Immature natural killer cell (primary cell): ENCODE measurements around the gene HINT3. TPM values are rescaled to one million over a fixed set of nuclear protein-coding genes. Genes with fewer than 3 reads are reported as not detected.
"Not testable (repeated sequence)": the region's sequence is repeated elsewhere in the genome, so short reads cannot be mapped to it uniquely, and the experiment has no call there.

ENCODE experiments used
- DNase-seq, 3 donors: peaks; one replicate each; pipeline ENCODE4 v3.0.0; 2022; ENCODE audit warnings: mixed read lengths in 1 of 3
- H3K27ac Mint-ChIP-seq, 6 donors: one replicate each; pipeline ENCODE4 v1.8.0; 2020; ENCODE audit warnings: mixed read lengths in 6 of 6, mild to moderate bottlenecking in 5 of 6, inconsistent platforms in 4 of 6, moderate library complexity in 3 of 6
- H3K27me3 Mint-ChIP-seq, 3 donors: one replicate each; pipeline ENCODE4 v1.8.0; 2020 to 2021; ENCODE audit warnings: low read depth in 3 of 3, mild to moderate bottlenecking in 3 of 3, mixed read lengths in 3 of 3, moderate library complexity in 3 of 3, inconsistent platforms in 1 of 3
- H3K36me3 Mint-ChIP-seq, 3 donors: one replicate each; pipeline ENCODE4 v1.8.0; 2020; ENCODE audit warnings: mixed read lengths in 3 of 3, inconsistent platforms in 2 of 3, mild to moderate bottlenecking in 2 of 3
- H3K4me1 Mint-ChIP-seq, 2 donors: one replicate each; pipeline ENCODE4 v1.8.0; 2020; ENCODE audit warnings: inconsistent platforms in 2 of 2, mild to moderate bottlenecking in 2 of 2, mixed read lengths in 2 of 2, moderate library complexity in 1 of 2
- H3K4me3 Mint-ChIP-seq, 5 donors: one replicate each; pipeline ENCODE4 v1.8.0; 2020; ENCODE audit warnings: mild to moderate bottlenecking in 5 of 5, mixed read lengths in 5 of 5, inconsistent platforms in 3 of 5, moderate library complexity in 3 of 5
- H3K9me3 Mint-ChIP-seq, 6 donors: one replicate each; pipeline ENCODE4 v1.8.0; 2020; ENCODE audit warnings: mild to moderate bottlenecking in 6 of 6, mixed read lengths in 6 of 6, inconsistent platforms in 4 of 6, moderate library complexity in 3 of 6
- polyA plus RNA-seq, 3 donors: library from polyadenylated mRNA; unstranded; fragments of 300-500 nt; fragmentation: Illumina TruSeq; gene quantifications; one replicate each; pipeline ENCODE4 v1.2.3, GENCODE V29; 2021

Gene HINT3
- polyA plus RNA-seq, 3 donors from 2014 or later = 3.7 to 10.3 (median 6.6) TPM

GRCh38 chr6:126015863-126016262 is 59.3 kb downstream of the HINT3 start:
- Mint-ChIP-seq H3K27me3 (peaks cover 0 to 3% (median 0%) of the 10 kb centered on the region in 3 donors), H3K4me3 (no peak overlapping the region), H3K4me1 (no peaks in the 10 kb centered on the region), H3K36me3 (peaks cover 44 to 60% (median 49%) of the 10 kb centered on the region in 3 donors), H3K27ac (no peak overlapping the region), H3K9me3 (no peaks in the 10 kb centered on the region)
- DNase-seq = no peak

GRCh38 chr6:126016591-126016990 is 60.0 kb downstream of the HINT3 start:
- Mint-ChIP-seq H3K36me3 (peaks cover 50 to 63% (median 51%) of the 10 kb centered on the region in 3 donors), H3K4me3 (no peak overlapping the region), H3K4me1 (no peaks in the 10 kb centered on the region), H3K27ac (no peak overlapping the region), H3K9me3 (no peaks in the 10 kb centered on the region), H3K27me3 (peaks cover 0 to 3% (median 0%) of the 10 kb centered on the region in 3 donors)
- DNase-seq = no peak

- Mint-ChIP-seq H3K27me3 (peaks cover 0 to 3% (median 0%) of the 10 kb centered on the region in 3 donors), H3K36me3 (peaks cover 46 to 60% (median 49%) of the 10 kb centered on the region in 3 donors), H3K4me1 (no peaks in the 10 kb centered on the region), H3K27ac (peak overlapping the region in 1 of 6 donors; percentile 8), H3K4me3 (no peak overlapping the region), H3K9me3 (no peaks in the 10 kb centered on the region)
- no peak for DNase-seq
Measured at GRCh38 chr6:126017668-126018067, 61.1 kb downstream of the HINT3 start.

DNA sequence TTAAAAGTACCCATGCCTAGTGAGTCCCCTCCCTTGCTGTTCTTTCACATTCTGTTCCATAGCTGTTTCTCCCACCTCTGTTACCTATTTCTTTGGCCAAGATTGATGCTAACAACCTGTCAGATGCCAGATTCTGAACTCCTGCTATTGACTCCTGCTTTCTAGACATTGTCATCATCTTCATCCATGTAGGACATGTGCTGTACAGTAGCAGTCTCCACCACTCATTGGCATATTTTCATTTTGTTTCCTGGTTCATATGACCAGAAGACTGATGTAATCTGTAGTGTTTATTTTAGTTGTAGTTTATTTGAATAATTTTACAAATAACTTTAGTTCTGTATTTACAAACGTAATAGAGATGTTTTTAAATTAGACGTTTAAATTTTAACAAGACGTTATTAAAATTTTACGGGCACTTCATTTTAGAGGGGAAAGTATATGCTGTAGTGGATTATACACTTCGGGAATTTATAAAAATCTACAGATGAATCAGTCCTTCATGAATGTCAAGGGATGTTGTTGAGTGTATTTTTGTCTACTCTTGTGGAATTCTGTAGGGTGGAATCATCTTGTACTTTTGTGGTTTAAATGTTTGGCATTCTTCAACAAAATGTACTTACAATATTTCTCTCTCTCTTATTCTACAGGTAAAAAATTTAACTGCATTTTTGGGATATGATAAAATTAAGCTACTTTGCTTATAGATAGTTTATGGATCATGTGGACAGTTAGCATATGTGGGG is 63.9 kb downstream of the HINT3 start:
- no peaks in the 10 kb centered on the region for H3K9me3 Mint-ChIP-seq
- H3K36me3 Mint-ChIP-seq = peaks cover 35 to 59% (median 44%) of the 10 kb centered on the region in 3 donors
- H3K4me1 Mint-ChIP-seq = no peaks in the 10 kb centered on the region
- no peak for DNase-seq
- H3K27me3 Mint-ChIP-seq = peaks cover 0 to 3% (median 0%) of the 10 kb centered on the region in 3 donors
- H3K4me3 Mint-ChIP-seq = no peak overlapping the region
- no peak overlapping the region for H3K27ac Mint-ChIP-seq

DNA sequence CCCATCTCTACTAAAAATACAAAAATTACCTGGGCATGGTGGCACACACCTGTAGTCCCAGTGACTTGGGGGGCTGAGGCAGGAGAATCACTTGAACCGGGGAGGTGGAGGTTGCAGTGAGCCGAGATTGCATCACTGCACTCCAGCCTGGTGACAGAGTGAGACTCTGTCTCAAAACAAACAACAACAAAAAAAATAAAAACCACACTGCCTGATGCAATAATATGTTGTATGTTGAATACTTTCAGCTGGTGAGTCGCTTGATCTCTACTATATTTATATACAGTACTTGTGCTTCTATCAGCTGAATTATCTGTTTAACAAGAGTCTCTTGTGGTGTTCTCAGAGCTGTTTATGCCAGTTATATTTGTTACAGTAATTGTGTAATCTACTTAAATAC is 66.9 kb downstream of the HINT3 start:
- not testable (repeated sequence) for DNase-seq, H3K4me1 Mint-ChIP-seq, H3K27ac Mint-ChIP-seq, H3K9me3 Mint-ChIP-seq, H3K27me3 Mint-ChIP-seq, H3K4me3 Mint-ChIP-seq
- peaks cover 43 to 65% (median 47%) of the 10 kb centered on the region in 3 donors for H3K36me3 Mint-ChIP-seq

DNA sequence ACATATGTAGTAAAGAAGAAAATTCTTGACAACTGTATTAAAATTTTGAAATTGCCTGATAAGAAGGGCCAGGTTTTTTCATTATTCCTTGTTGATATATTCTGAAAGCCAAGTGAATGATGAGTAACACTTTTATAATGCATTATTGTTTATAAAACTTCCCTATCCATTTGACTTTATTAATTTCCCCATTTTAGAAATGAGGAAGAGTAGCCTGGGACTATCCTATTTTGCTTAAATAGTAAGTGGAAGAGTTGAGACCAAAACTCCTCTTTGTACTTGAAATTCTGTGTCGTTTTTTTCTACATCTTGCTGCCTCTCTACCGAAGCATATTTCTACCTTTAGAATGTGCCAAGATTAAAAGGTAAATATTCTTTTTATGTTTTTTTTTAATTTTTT is 69.4 kb downstream of the HINT3 start:
- Mint-ChIP-seq H3K36me3 (peaks cover 34 to 54% (median 42%) of the 10 kb centered on the region in 3 donors), H3K27ac (no peak overlapping the region), H3K4me1 (no peaks in the 10 kb centered on the region), H3K4me3 (no peak overlapping the region), H3K27me3 (no peaks in the 10 kb centered on the region), H3K9me3 (no peaks in the 10 kb centered on the region)
- no peak for DNase-seq

DNA sequence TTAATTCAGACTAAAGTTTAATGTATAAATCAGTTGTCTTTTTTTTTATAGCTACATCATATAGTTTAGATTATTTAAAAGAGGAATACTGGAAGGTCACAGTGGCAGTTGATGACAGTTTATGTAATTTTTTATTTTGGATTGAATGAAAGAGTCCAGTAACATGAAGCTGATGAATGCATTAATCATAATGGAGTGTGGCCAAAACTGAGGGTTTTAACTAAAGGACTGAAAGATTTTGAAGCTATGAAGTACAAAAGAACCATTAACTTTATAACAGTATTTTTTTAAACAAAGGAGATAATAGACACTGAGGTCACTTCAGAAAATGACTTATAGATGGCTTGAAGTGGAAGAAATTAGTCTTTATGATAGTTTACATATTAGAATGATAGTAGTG is 71.0 kb downstream of the HINT3 start:
- Mint-ChIP-seq H3K36me3 (peaks cover 23 to 43% (median 30%) of the 10 kb centered on the region in 3 donors), H3K27ac (no peak overlapping the region), H3K4me3 (no peak overlapping the region), H3K4me1 (no peaks in the 10 kb centered on the region), H3K27me3 (no peaks in the 10 kb centered on the region), H3K9me3 (no peaks in the 10 kb centered on the region)
- no peak for DNase-seq

Other genes with a start within 250 kb of the HINT3 start
- gene HEY2, start 207.1 kb upstream of the HINT3 start, polyA plus RNA-seq = 1 to 10 TPM in 1 of 3 donors, under 1 TPM in 2; 0.72 to 2.1 (median 0.76) TPM
- gene NCOA7, start 165.8 kb upstream of the HINT3 start, polyA plus RNA-seq = 10 to 100 TPM; 10.2 to 48.1 (median 16.1) TPM
- 1 to 10 TPM; 3.0 to 6.0 (median 4.2) TPM for gene TRMT11, start 29.8 kb downstream of the HINT3 start, polyA plus RNA-seq